ENCODE measurements around the gene NOTCH4. TPM values are rescaled to one million over a fixed set of nuclear protein-coding genes. Genes with fewer than 3 reads are reported as not detected.

NOTCH4 gene
- 0.59 and 0.73 TPM in 2 replicates for total RNA-seq

GRCh38 chr6:32223258-32224235 lies at the start of gene NOTCH4:
Gene NOTCH4 (minus strand): TSS chr6:32224067. CDS start chr6:32223928, 139 bp downstream.

DNA sequence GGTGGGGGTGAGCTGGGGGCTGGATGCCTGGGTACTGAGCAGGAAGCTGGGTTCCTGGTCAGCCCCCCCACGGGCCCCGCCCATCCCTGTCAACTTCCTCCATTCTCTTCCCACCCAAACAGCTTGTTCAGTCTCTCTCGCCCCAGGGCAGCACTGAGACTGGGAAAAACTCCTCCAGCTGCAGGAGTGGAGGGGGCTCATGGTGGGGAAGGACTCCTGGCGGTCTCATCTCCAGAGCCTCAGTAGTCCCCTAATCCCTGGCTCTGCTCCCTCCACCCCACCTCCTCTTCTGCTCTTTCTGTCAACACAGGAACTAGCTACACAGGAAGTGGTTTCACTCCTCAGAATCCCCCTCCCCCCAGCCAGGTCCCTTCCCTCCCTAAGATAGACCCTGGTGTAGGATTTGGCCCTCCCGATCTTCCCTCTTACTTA lies 31.2 kb downstream of the NOTCH4 start, which contains the start of gene GPSM3:
GPSM3 (minus strand) TSS at position 36 of the 432 bp plus-strand sequence. CDS start 130 bp downstream, outside the sequence.

DNA sequence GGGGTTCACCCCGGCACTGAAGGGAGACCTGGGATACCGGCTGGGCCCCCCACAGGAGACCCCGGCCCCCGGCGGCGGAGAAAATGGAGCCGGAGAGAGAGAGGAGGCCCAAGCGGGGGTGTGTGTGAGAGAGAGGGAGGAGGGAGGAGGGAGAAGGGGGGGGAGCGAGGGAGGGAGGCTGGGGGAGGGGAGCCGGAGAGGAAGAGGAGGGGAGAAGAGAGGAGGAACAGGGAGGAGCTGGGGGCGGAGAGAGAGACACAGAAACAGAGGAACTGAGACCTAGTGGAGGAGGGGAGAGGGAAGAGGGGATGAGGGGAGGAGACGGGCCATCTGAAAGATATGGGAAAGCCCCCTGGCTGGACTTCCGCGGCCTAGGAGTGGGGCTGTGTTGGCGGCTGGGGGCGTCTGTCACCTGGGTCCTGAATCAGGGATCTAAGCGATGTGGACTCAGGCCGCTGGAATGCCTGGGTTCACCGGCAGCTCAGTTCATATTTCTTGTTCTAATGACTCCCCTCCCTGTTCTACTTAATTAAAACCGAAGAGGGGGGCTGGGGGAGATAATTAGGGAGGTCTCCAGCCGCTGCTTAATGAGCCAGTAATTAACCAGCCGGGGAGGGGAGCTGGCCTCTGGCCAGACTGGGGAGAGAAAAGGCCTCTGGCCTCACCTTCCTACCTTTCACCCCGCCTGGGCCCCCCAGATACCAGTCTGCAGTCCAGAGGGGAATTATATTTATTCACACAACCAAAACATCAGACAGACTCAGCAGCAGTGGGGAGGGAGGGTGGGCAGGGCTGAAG lies 33.6 kb downstream of the NOTCH4 start, which contains the start of gene PBX2:
PBX2 (minus strand) TSS at position 149 of the 798 bp plus-strand sequence. CDS start 287 bp downstream, outside the sequence.

GRCh38 chr6:32184084-32184640 lies 39.7 kb downstream of the NOTCH4 start, which contains the start of gene AGER:
Gene AGER (minus strand): TSS chr6:32184253. CDS start chr6:32184222, 31 bp downstream.

DNA sequence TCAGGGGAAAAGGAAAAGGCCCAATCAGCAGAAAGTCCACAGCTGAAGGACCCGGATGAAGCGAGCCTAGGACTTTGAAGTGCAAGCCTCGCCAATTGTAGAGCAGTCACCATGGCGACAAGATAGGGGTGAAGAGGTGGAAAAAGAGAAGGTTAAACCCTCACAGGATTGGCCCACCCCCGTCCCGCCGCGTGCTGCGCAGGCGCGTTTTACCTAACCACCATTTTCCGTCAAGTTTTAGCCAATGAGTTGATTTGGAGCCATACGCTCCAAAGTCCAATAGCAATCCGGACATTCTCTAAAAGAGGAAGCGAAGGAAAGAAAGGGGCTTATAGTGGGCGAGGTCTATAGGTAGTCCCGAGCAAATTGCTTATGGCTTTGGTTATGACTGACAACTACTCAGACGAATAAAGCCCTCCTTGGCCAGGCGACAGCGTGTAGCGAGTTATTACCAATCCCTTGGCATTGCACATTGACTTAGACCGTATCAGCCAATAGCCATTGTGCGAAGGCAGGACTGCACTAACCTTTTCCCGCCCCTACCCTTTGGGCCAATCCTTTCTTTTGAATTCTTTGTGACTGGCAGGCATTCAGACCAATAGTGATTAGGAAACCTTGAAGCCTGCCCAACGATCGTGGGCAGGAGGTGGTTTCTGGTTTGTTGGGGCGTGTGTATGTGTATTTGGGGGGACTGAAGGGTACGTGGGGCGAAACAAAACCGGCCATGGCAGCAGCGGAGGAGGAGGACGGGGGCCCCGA lies 45.9 kb downstream of the NOTCH4 start, which contains the start of gene RNF5:
RNF5 (plus strand) TSS at position 618 of the 759 bp plus-strand sequence; CDS start at position 725, 107 bp downstream.

GRCh38 chr6:32175711-32176475 lies 48.0 kb downstream of the NOTCH4 start, which contains the start of gene AGPAT1:
Gene AGPAT1 (minus strand): TSS chr6:32176084. CDS start chr6:32171496, 4,588 bp downstream.

GRCh38 chr6:32164295-32164694 lies 59.6 kb downstream of the NOTCH4 start, which contains the start of gene EGFL8:
Gene EGFL8 (plus strand): TSS chr6:32164595. CDS start chr6:32166166, 1,571 bp downstream.

GRCh38 chr6:32153564-32154513 lies 70.0 kb downstream of the NOTCH4 start, which contains the start of gene PPT2:
Gene PPT2 (plus strand): TSS chr6:32154141. CDS start chr6:32154595, 454 bp downstream.

DNA sequence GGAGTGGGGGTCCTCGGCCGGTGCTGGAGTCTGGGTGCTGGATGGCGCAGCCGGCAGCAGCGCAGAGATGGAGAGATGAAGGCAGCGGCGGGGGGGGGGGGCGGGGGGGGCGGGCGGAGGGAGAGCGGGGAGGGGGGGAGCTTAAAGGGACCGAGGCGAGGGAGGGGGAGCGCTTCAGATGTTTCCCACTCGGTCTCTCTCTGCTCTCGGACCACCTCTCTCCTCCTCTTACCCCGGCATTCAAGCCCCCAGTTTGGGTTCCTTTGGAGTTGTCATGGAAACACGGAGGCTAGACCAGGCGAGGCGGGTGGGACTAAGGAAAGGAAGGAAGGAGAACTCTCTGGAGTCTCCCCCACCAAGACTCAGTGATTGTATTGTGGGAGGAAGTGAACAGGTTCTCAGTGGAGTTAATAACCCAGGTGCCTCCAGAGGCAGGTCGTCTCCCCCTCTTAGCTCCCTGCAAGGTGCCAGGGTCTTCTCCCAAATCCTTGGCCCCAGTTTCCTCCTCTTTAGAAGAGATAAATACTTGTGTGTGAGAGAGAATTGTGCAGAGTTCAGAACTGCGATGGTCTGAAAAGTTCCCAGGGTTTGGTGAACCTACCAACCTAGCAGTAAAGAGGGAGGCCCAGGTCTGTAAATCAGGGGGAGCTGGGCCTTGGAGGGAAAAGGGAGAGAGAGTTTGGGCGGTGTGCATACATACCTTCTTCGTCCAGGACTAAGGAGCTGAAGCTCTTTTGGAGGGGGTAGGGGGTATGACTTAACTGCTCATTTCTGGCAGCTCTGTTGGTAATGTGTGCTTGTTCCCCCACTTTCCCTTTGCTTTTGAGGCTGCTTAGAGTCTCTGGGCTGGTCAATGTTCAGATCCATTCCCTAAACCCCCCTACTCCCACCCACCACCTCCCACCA lies 71.8 kb downstream of the NOTCH4 start, which contains the start of gene PRRT1:
PRRT1 (minus strand) TSS at position 77 of the 906 bp plus-strand sequence. CDS start 112 bp downstream, outside the sequence.

Small RNA genes lying within 50 kb of the gene (small RNA-seq; reads per million reads assigned to genes)
- not detected for gene AL662884.1
- not detected for gene MIR6833

Other genes starting within 250 kb of the NOTCH4 start
- gene C4A, start 242.0 kb downstream of the NOTCH4 start, total RNA-seq: 1.4 and 2.6 TPM in 2 replicates
- gene C4B, start 209.3 kb downstream of the NOTCH4 start, total RNA-seq: 1.4 and 1.5 TPM in 2 replicates
- under 0.01 TPM in 1 of 2 replicates, not detected in the other for gene CYP21A2, start 185.7 kb downstream of the NOTCH4 start, total RNA-seq
- gene TNXB, start 114.7 kb downstream of the NOTCH4 start, total RNA-seq: 99.6 and 179 TPM in 2 replicates
- gene ATF6B, start 95.8 kb downstream of the NOTCH4 start, total RNA-seq: 19.5 and 23.3 TPM in 2 replicates
- gene FKBPL, start 93.8 kb downstream of the NOTCH4 start, total RNA-seq: 6.6 and 7.3 TPM in 2 replicates
- gene PRRT1, start 72.1 kb downstream of the NOTCH4 start, total RNA-seq: under 0.01 and 0.20 TPM in 2 replicates
- gene PPT2, start 69.9 kb downstream of the NOTCH4 start, total RNA-seq: 9.6 and 10.6 TPM in 2 replicates
- 0.73 and 1.4 TPM in 2 replicates for gene EGFL8, start 59.5 kb downstream of the NOTCH4 start, total RNA-seq
- 26.5 and 29.1 TPM in 2 replicates for gene AGPAT1, start 48.0 kb downstream of the NOTCH4 start, total RNA-seq
- gene RNF5, start 45.7 kb downstream of the NOTCH4 start, total RNA-seq: 15.1 and 18.8 TPM in 2 replicates
- gene AGER, start 39.8 kb downstream of the NOTCH4 start, total RNA-seq: 0.20 and 1.1 TPM in 2 replicates
- 21.3 and 28.7 TPM in 2 replicates for gene PBX2, start 33.9 kb downstream of the NOTCH4 start, total RNA-seq
- 1.1 and 1.4 TPM in 2 replicates for gene GPSM3, start 31.4 kb downstream of the NOTCH4 start, total RNA-seq
- gene TSBP1, start 147.8 kb upstream of the NOTCH4 start, total RNA-seq: not detected in 2 replicates
- gene BTNL2, start 183.1 kb upstream of the NOTCH4 start, total RNA-seq: not detected in 2 replicates
- 0.73 and 2.0 TPM in 2 replicates for gene HLA-DRA, start 215.8 kb upstream of the NOTCH4 start, total RNA-seq